GM23248 (cell line): ENCODE results near the gene RAB3IL1. TPM values are rescaled to one million over a fixed set of nuclear protein-coding genes. Genes with fewer than 3 reads are reported as not detected.

Experiments used
- DNase-seq: peaks from one replicate; pipeline ENCODE4 v3.0.0-alpha.2; 2015
- H2AFZ ChIP-seq: fragments of 200-600 bp; sonication (generic); 2 replicates; pipeline ENCODE4 v1.6.1; 2016; ENCODE audit warnings: antibody characterized with exemption
- H3F3A ChIP-seq: fragments of 200-600 bp; sonication (generic); 2 replicates; pipeline ENCODE4 v1.6.1; 2016; ENCODE audit warnings: mild to moderate bottlenecking, antibody characterized with exemption, mixed run types; ENCODE audit not compliant: insufficient read depth
- H3K27ac ChIP-seq: fragments of 200-600 bp; sonication (generic); 2 replicates; pipeline ENCODE4 v1.5.1; 2016; ENCODE audit warnings: mild to moderate bottlenecking
- H3K27me3 ChIP-seq: fragments of 200-600 bp; sonication (generic); replicated peaks from 2 replicates; pipeline ENCODE4 v1.6.1; 2016; ENCODE audit warnings: mild to moderate bottlenecking; ENCODE audit not compliant: insufficient read depth
- H3K36me3 ChIP-seq: fragments of 200-600 bp; sonication (generic); 2 replicates; pipeline ENCODE4 v1.6.1; 2016; ENCODE audit warnings: low read depth, mild to moderate bottlenecking
- H3K4me1 ChIP-seq: fragments of 200-600 bp; sonication (generic); 2 replicates; pipeline ENCODE4 v1.6.1; 2016; ENCODE audit warnings: mild to moderate bottlenecking; ENCODE audit not compliant: insufficient read depth
- H3K4me2 ChIP-seq: fragments of 200-600 bp; sonication (generic); one replicate; pipeline ENCODE4 v1.6.1; 2016; ENCODE audit warnings: mild to moderate bottlenecking; ENCODE audit not compliant: unreplicated experiment
- H3K4me3 ChIP-seq: fragments of 200-600 bp; sonication (generic); 2 replicates; pipeline ENCODE4 v1.5.1; 2016; ENCODE audit warnings: mild to moderate bottlenecking
- H3K79me2 ChIP-seq: fragments of 200-600 bp; sonication (generic); 2 replicates; pipeline ENCODE4 v1.6.1; 2016; ENCODE audit warnings: mild to moderate bottlenecking; ENCODE audit not compliant: insufficient read depth
- H3K9ac ChIP-seq: fragments of 200-600 bp; sonication (generic); 2 replicates; pipeline ENCODE4 v1.6.1; 2016; ENCODE audit warnings: mild to moderate bottlenecking
- H3K9me2 ChIP-seq: fragments of 200-600 bp; sonication (generic); 2 replicates; pipeline ENCODE4 v1.6.1; 2016; ENCODE audit warnings: mixed run types, mild to moderate bottlenecking, moderate library complexity; ENCODE audit not compliant: insufficient read depth
- H3K9me3 ChIP-seq: fragments of 200-600 bp; sonication (generic); one replicate; pipeline ENCODE4 v1.6.1; 2017; ENCODE audit warnings: low read depth
- H4K20me1 ChIP-seq: fragments of 200-600 bp; sonication (generic); 2 replicates; pipeline ENCODE4 v1.6.0; 2016; ENCODE audit not compliant: insufficient read depth
- EZH2 ChIP-seq: fragments of 200-600 bp; sonication (generic); IDR thresholded peaks from 2 replicates; pipeline ENCODE4 v1.6.1; 2018; ENCODE audit warnings: antibody characterized with exemption, mild to moderate bottlenecking; ENCODE audit not compliant: insufficient read depth, poor library complexity, severe bottlenecking
- EZH2phosphoT487 ChIP-seq: fragments of 200-600 bp; sonication (generic); IDR thresholded peaks from 2 replicates; pipeline ENCODE4 v1.6.1; 2018; ENCODE audit warnings: antibody characterized with exemption, moderate library complexity, mild to moderate bottlenecking, low read depth; ENCODE audit not compliant: insufficient read depth
- WGBS, 2 experiments: methylation state at CpG; one replicate each; pipeline ENCODE4 v1.1.6; 2015 to 2017; ENCODE audit warnings: low lambda C conversion rate in 2 of 2, low coverage in 1 of 2; ENCODE audit errors: missing lambda C conversion rate in 2 of 2; 5-methylcytosine and 5-hydroxymethylcytosine counted together
- in situ Hi-C: fragments of 300-500 bp; cut with MboI; formaldehyde crosslinking; loops from 2 replicates; pipeline ENCODE4 v1.15.0; 2020
- polyA plus RNA-seq: library from polyadenylated mRNA; unstranded; fragments of >200 nt; fragmentation: Nextera tagmentation; extraction: Ambion mirVana; gene quantifications from 2 replicates; pipeline ENCODE4 v1.2.1, GENCODE V29; 2016
- total RNA-seq: library from RNA; depleted of rRNA; stranded (reverse); fragments of >200 nt; shearing (Covaris generic); gene quantifications from 2 replicates; pipeline ENCODE4 v1.2.3, GENCODE V29; 2014

RAB3IL1 gene
- total and polyA plus RNA-seq, 2 experiments from 2014 or later: 3.3 to 6.6 TPM

GRCh38 chr11:61907282-61907681, 10.1 kb downstream of the RAB3IL1 start:
- Histone ChIP-seq H3K27me3 (no peaks in the 10 kb centered on the region), H3K9me2 (no peaks in the 10 kb centered on the region), H3K27ac (no peak overlapping the region), H3F3A (no peaks in the 10 kb centered on the region), H3K9me3 (no peaks in the 10 kb centered on the region), H3K4me3 (no peak overlapping the region), H2AFZ (no peak overlapping the region), H3K79me2 (no peaks in the 10 kb centered on the region), H3K36me3 (no peaks in the 10 kb centered on the region), H4K20me1 (no peaks in the 10 kb centered on the region), H3K9ac (no peak overlapping the region), H3K4me1 (no peaks in the 10 kb centered on the region), H3K4me2 (no peak overlapping the region)
- 93% methylated on average over 18 to 19 of the region's 19 CpGs for WGBS, 2 experiments
- in situ Hi-C loops: no loop called here
- TF ChIP-seq EZH2phosphoT487: no peak
- TF ChIP-seq EZH2: no peak
- no peak for DNase-seq

DNA sequence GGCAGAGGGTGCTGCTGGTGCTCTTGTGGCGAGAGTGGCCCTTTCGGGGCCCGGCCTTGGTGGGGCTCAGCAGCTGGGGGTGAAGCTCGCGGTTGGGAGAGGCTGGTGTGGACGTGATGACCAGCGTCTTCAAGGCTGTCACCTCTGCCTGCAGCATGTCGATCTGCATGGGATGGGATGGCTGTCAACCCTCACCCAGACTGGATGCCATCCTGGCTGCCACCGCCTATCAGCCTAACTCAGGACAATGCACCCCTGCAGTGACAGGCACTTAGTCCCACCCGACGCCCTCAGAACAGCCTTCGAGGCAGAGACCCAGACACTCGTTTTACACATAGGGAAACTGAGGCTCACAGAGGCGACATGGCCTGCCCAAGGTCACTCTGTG, 10.8 kb downstream of the RAB3IL1 start:
- no peak overlapping the region for H3K4me2 ChIP-seq
- H3K9me3 ChIP-seq: no peaks in the 10 kb centered on the region
- H3K9me2 ChIP-seq: no peaks in the 10 kb centered on the region
- H4K20me1 ChIP-seq: no peaks in the 10 kb centered on the region
- H3K9ac ChIP-seq: no peak overlapping the region
- H3K36me3 ChIP-seq: no peaks in the 10 kb centered on the region
- no peak for DNase-seq
- H3F3A ChIP-seq: no peaks in the 10 kb centered on the region
- no peaks in the 10 kb centered on the region for H3K79me2 ChIP-seq
- TF ChIP-seq EZH2phosphoT487: no peak
- TF ChIP-seq EZH2: no peak
- H2AFZ ChIP-seq: no peak overlapping the region
- no peaks in the 10 kb centered on the region for H3K4me1 ChIP-seq
- no peak overlapping the region for H3K27ac ChIP-seq
- in situ Hi-C loops: no loop called here
- 93 to 94% methylated on average over 9 to 14 of the region's 14 CpGs for WGBS, 2 experiments
- H3K4me3 ChIP-seq: no peak overlapping the region
- no peaks in the 10 kb centered on the region for H3K27me3 ChIP-seq

DNA sequence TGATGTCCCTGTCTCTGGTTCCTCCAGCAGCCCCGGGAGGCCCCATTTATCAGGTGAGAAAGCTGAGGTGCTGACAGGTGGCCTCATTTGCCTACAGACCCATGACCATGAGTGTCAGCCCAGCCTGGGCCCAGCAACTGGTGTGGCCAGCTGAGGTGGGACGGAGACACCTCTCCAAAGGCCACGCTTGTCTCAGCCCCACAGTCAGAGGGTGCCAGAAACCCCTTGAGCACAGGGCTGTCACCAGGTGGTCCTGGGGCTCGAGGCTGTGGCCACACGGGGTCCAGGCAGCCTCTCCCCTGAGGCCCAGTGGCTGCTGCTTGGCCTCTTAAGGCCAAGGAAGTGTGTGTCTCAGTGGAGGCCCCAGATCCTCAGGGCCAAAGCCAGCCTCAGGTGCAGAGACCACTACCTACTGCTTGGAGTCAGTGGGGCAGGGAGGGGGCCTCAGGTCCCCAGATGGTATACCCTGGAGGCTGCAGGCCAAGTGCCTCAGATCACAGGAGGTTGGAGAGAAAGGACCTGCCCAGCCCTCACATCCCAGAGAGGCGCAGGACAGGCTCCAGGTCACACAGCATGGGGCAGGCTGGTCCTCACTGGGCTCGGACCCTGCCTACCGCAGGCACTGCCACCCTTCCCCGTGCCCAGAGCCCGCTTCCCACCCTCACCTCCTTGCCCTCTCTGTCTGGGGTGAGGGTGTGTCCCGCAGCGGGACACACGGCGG, 11.4 kb downstream of the RAB3IL1 start:
- WGBS, 2 experiments: 84% methylated on average over 12 to 14 of the region's 14 CpGs
- H3K27me3 ChIP-seq: no peaks in the 10 kb centered on the region
- H3K79me2 ChIP-seq: no peaks in the 10 kb centered on the region
- H3K9me2 ChIP-seq: no peaks in the 10 kb centered on the region
- in situ Hi-C loops: no loop called here
- H3K27ac ChIP-seq: no peak overlapping the region
- H3K4me2 ChIP-seq: no peak overlapping the region
- H3K4me3 ChIP-seq: no peak overlapping the region
- H2AFZ ChIP-seq: no peak overlapping the region
- no peaks in the 10 kb centered on the region for H3K4me1 ChIP-seq
- TF ChIP-seq EZH2 (no peak), EZH2phosphoT487 (no peak)
- H4K20me1 ChIP-seq: no peaks in the 10 kb centered on the region
- no peaks in the 10 kb centered on the region for H3K36me3 ChIP-seq
- H3F3A ChIP-seq: no peaks in the 10 kb centered on the region
- H3K9ac ChIP-seq: no peak overlapping the region
- no peak for DNase-seq
- no peaks in the 10 kb centered on the region for H3K9me3 ChIP-seq

DNA sequence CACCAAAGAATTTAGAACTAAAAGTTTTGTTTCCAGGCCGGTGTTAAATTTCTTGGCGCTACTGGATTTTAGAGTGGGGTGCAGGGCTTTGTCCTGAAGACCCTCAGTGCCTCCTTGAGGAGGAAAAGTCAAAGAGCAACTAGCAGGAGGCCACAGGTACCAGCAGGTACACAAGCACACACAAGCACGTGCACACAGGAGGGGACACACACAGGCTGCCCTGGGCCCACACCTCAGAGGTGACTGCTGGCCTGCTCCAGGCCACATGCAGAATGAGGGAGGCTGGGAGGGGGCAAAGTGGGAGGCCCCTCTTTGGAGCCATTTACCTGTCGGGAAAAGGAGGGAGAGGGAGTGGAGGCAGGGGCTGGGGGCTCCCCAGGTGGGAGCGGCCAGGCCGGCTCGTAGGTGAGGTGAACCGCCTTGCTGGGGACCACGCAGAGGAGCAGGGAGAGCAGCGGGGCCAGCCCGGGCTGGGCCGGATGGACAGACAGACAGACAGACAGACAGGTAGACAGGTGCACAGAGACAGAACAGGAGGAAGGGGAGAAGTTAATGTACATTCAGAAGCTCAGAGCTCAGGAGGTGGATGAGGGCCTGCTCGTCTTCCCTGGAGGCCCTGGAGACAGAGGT, 12.2 kb downstream of the RAB3IL1 start:
- in situ Hi-C loops: no loop called here
- no peak overlapping the region for H3K4me3 ChIP-seq
- no peak overlapping the region for H3K27ac ChIP-seq
- no peak overlapping the region for H2AFZ ChIP-seq
- H3F3A ChIP-seq: no peaks in the 10 kb centered on the region
- DNase-seq: no peak
- 85 to 87% methylated on average over 13 of the region's 13 CpGs for WGBS, 2 experiments
- no peaks in the 10 kb centered on the region for H3K27me3 ChIP-seq
- no peaks in the 10 kb centered on the region for H3K4me1 ChIP-seq
- H3K9ac ChIP-seq: no peak overlapping the region
- no peaks in the 10 kb centered on the region for H3K36me3 ChIP-seq
- TF ChIP-seq EZH2phosphoT487: no peak
- TF ChIP-seq EZH2: no peak
- no peak overlapping the region for H3K4me2 ChIP-seq
- no peaks in the 10 kb centered on the region for H3K9me2 ChIP-seq
- H3K79me2 ChIP-seq: no peaks in the 10 kb centered on the region
- no peaks in the 10 kb centered on the region for H4K20me1 ChIP-seq
- H3K9me3 ChIP-seq: no peaks in the 10 kb centered on the region
